ENCODE results near the gene PDSS2.
"Not testable (repeated sequence)": the region's sequence is repeated elsewhere in the genome, so short reads cannot be mapped to it uniquely, and the experiment has no call there.

The PDSS2 gene

DNA sequence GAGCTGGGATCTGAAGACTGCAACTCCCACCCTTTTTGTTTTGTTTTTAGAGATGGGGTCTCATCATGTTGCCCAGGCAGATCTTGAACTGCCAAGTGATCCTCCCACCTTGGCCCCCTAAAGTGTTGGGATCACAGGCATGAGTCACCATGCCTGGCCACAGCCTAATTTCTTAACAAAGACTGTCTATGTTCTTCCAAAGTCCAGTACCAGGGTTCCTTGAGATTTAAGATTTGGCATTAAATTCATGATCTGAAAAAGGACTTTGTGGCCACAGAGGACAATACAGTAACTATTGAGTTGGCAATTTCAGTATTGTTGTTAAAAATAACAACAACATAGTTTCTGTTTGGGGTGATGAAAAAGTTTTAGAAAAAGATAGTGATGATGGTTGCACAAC, 315.4 kb downstream of the PDSS2 start:
- no peak for DNase-seq

DNA sequence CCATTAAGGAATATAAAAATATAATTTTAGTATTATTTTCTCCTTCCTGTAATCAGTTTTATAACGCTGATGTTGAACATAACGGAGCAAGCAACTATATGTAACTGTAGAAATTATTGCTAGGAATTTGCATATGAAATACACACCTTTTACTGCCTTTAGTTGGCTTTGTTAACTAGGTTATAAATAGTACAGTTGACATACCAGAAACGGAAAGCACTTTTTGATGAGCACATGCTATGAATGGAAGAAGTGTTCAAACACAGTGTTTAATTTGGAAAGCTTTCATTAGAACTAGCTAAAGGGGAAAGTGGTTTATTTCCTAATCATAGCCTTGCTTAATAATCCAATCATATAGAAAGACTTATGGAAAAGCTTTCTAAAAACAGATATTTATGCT, 318.8 kb downstream of the PDSS2 start:
- no peak for DNase-seq

DNA sequence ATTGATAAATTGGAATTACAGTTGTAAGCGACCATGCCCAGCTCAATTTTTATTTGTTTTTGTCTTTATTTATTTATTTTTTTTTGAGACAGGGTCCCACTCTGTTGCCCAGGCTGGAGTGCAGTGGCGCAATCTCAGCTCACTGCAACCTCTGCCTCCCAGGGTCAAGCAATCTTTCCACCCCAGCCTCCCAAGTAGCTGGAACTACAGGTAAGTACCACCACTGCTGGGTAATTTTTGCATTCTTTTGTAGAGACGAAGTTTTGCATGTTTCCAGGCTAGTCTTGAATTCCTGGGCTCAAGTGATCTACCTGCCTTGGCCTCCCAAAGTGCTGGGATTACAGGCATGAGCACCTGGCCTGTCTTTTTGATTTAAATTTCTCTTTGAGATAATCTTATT, 323.0 kb downstream of the PDSS2 start:
- DNase-seq, result not testable (repeated sequence)

DNA sequence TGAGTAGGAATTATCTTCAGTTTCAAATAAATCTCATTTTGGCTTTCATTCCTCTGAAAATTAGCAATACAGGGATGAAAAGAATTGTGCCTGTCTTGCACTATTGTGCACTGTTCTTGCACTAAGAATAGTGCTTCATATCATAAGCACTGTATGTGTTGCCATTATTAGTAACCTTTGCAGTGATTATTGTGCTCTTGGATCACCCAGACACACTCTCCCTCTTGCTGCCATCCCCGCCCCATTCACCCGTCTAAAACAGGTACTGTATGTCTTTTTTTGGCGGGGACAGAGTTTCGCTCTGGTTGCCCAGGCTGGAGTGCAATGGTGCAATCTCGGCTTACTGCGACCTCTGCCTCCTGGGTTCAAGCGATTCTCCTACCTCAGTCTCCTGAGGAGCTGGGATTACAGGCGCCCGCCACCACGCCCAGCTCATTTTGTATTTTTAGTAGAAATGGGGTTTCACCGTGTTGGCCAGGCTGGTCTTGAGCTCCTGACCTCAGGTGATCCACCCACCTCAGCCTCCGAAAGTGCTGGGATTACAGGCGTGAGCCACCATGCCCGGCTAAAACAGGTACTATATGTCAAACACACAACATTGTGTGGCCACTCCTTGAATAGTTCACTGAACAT, 324.2 kb downstream of the PDSS2 start:
- DNase-seq, result not testable (repeated sequence)

DNA sequence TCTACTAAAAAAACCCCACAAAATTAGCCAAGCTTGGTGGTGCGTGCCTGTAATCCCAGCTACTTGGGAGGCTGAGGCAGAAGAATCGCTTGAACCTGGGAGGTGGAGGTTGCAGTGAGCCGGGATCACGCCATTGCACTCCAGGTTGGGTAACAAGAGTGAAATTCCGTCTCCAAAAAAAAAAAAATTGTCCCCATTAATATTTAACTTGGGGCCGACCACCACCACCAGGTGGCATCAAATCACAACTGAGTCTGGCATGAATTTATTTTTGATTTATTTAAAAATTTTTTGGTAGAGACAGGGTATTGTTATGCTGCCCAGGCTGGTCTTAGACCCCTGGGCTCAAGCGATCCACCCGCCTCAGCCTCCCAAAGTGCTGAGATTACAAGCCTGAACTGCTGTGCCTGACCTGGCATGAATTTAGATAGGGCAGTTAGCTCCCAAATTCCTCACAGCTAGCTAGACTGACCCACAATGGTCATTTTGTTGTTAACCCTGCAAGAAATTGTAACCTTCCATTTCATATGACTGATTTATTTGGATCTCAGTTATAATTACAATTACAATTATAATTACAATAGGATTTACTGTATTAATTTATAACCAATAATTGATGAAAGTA, 326.9 kb downstream of the PDSS2 start:
- peak; percentile 20 for DNase-seq

DNA sequence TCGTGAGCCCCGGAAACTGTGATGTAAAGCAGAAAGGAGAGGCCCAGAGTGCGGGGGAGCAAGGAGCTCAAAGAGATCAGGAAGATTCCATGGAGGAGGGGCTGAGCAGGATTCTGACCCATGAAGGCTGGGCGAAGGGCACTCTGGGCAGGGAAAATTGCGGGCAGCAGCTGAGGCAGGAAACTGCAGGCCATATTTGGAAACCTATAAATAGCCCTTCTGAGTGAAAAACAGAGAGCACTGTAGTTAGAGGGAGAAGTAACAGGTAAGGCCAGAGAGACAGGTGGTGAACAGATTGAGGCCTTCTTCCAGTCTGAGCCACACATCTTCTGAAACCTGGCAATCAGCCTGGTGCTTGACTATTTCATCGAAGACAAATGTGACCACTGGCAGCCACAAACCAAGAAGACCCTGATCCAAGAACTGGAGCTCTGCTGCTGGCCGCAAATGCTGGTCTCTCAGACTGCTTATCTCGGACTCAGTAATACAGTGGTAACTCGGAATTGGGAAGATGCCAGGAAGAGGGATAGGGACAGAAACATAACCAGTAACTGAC, 329.9 kb downstream of the PDSS2 start:
- DNase-seq, result no peak

DNA sequence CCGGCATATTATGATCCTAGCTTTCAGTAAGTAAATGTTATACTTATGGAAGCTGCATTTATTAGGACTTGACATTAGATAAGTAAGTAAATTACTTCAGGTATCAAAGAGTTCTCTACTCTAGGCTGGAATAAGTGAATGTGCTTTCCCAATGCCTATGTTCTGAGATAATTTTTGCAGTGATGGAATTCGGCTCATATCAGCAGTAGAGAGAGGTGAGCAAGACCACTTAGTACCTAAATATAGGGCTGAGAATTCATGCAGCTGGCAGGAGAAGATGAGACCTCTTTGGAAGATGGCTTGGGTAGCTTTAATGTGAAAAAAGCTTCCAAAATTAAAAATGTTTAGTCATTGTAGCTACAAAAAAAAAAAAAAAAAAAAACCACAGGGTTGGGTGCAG, 330.8 kb downstream of the PDSS2 start:
- no peak for DNase-seq

DNA sequence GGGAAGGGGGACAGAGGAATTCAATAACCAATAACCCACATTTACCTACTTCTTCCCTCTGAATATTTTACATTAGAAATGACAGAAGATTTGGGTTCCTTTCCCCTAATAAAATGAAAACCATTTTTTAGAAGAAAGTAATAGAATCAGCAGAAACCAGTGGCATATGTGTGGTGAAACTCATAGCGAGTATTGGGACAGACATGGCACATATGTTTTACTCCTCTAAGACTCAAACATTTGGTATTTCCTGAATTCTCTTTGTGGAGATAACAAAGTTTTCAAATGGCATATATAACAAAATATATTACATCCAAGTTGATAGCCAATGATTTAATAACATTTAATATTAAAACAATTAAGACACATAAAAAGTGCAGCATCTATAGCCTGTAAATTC, 331.2 kb downstream of the PDSS2 start:
- peak; percentile 51 for DNase-seq

DNA sequence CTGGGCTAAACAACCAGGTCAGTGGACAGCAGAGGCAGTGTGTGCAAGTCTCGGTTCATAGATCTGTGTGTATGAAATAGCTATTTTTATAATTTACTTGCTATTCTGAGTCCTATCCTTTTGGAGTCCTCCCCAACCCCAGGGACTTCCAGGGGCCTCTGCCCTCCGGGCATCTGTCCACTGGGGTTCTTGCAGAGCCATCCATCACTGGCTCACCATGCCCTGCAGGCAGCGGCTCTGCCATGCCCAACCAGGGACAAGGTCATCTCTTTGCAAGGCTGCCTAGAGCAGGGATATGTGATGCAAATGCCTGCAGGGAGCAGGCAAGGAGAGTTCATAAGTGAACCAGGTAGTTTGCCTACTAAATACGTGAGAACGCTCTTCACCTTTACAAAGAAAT, 333.6 kb downstream of the PDSS2 start:
- no peak for DNase-seq

DNA sequence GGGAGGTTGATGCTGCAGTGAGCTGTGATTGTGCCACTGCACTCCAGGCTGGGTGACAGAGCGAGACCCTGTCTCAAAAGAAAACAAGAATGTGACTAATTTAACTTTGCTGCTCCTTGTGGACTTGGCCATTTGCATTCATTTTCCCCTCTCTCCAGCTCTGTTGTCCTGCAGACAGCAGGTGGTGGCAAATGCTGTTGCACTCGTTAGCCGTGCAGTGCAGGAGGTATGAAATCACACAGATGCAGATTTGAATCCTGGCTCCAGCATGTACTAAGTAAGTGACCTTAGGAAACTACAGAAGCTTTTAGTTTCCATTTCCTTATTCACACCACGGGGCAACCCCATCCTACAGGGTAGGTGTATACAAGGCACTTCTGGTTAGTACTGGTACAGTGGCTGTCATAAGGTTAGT, 334.4 kb downstream of the PDSS2 start:
- DNase-seq, result no peak

DNA sequence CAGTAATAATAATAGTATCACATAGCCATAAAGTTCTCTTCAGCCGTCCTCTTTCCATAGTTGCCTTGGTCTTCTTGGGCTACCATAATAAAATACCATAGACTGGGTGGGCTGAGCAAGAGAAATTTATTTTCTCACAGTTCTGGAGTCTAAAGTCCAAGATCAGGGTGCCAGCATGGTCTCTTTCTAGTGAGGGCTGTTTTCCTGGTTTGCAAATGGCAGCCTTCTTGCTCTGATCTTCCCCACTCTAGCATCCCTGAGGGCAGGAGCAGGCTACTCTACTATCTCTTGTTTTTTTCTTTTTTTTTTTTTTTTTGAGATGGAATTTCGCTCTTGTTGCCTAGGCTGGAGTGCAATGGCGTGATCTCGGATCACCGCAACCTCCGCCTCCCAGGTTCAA, 335.9 kb downstream of the PDSS2 start:
- no peak for DNase-seq

DNA sequence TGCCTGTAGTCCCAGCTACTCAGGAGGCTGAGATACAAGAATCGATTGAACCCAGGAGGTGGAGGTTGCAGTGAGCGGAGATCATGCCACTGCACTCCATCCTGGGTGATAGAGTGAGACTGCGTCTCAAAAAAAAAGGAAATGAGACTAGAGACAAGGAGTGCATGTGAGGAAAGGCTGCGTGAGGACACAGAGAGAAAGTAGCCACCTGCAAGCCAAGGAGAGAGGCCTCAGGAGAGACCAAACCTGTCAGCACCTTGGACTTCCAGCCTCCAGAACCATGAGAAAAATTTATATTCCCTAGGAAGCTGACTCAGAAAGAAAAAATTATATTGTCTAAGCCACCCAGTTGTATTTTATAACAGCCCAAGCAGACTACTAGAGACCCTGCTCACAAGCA, 336.6 kb downstream of the PDSS2 start:
- no peak for DNase-seq

DNA sequence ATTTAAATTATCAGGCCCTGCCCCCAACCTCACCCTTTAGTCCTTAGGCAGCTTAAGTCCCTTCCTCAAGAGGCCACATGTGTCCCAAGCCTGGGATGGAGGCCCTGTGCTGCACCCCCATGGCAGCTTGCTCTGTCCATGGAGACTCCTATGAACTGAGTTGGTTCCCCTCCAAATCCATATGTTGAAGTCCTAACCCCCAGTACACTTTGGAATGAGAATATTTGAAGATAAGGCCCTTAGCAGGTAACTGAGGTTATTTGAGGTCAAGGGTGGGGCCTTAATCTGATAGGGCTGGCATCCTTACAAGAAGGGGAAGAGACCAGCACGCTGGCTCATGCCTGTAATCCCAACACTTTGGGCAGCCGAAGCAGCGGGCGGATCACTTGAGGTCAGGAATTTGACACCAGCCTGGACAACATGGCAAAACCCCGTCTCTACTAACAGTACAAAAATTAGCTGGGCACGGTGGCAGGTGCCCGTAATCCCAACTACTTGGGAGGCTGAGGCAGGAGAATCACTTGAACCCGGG, 337.3 kb downstream of the PDSS2 start:
- no peak for DNase-seq

DNA sequence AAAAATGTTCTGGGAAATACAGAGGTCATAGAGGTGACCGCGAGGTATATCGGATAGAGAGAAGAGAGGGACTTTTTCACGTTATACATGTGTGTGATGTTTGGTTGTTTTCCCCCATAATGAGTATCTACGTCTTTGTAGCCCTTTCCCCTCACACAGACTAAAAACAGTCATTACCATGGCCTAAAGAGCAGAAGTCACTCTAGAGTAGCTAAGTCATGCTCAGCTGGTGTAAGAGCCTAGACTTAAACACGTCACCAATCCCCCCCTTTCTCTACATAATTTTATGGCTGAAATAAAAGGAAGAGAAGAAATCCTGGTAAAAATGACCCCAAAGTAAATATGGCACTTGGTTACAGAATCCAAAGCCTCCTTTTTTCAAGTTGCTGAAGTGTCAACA, 338.1 kb downstream of the PDSS2 start:
- no peak for DNase-seq

DNA sequence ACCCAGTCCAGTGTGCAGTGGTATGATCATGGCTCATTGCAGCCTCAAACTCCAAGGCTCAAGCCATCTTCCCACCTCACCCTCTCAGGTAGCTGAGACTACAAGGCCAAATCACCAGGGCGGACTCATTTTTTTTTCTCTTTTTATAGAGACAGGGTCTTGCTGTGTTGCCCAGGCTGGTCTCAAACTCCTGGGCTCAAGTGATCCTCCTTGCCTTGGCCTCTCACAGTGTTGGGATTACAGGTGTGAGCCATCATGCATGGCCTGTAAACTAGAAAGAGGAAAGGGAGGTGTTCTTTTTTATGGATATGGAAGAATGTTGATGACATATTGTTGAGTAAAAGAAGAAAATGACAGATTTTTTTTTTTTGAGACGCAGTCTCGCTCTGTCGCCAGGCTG, 339.0 kb downstream of the PDSS2 start:
- no peak for DNase-seq

DNA sequence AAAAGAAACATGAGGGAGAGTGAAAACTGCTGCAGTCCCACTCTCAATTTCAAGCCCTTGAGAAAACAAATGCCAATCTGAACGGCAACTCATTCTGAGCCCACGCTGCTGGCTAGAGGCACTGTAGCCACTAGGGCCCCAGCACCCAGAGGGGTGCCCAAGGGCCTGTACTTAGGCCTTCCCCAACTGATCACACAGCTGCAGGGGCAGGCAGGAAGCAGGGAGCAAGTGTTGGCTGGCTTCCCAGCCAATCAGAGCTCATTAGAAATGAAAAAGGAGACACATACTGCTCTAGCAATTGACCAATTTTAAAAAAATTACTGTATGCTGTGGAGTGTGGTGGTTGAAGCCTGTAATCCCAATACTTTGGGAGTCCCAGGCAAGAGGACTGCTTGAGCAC, 340.4 kb downstream of the PDSS2 start:
- DNase-seq, result peak; percentile 18

DNA sequence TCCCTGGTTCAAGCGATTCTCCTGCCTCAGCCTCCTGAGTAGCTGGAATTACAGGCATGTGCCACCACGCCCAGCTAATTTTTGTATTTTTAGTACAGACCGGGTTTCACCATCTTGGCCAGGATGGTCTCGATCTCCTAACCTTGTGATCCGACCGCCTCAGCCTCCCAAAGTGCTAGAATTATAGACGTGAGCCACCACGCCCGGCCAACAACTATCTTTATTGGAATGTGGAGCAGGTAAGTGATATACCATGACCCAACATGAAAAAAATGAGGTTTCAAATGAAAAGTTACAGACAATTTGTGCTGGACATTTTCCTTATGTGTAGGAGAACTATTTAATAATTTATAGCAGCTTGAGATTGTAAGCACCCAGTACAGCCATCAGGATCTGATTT, 340.8 kb downstream of the PDSS2 start:
- DNase-seq, result not testable (repeated sequence)

DNA sequence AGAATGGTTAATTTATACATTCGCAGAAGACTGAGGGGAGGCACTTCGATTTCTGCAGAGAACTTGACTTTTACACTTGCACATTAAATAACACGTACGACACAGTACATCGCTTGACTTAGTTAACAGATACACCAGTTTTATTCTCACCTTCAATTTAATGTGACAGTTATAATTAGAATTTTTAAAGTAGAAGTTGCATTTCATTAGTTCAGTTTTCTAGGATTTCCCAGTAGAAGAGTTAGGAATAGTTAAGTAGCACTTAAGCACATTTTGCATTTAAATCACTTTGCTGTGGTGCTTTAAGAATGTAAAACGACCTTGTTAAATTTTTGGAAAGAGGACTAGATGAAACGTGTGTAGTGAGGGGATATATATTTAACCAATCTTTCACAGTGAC, 342.4 kb downstream of the PDSS2 start:
- no peak for DNase-seq

DNA sequence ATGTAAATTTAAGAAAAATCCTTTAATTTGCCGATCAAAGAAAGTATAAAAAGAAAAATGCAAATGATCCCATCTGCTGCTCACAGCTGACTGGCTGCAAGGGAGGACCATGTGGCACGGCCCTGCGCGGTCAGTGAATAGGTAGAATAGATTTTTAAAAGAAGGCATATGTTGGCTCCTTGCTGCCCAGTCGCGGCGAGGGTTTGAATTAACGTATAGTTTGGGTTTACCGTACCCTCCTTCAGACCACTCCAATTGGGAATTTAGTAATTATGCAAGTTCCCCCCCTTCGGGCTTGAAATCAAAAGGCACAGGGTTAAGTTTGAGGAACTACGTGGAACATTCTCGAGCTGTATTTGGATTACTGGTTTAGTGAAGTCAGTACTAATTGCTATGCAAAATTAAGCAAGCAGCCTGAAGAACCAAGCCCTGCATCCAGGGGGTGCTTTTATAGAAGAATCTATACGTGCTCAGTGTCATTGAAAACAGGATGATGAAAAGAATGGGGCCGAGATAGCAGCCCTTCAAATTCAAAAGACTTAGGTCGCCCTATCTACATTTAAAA, 343.0 kb downstream of the PDSS2 start:
- DNase-seq, result peak; percentile 21

DNA sequence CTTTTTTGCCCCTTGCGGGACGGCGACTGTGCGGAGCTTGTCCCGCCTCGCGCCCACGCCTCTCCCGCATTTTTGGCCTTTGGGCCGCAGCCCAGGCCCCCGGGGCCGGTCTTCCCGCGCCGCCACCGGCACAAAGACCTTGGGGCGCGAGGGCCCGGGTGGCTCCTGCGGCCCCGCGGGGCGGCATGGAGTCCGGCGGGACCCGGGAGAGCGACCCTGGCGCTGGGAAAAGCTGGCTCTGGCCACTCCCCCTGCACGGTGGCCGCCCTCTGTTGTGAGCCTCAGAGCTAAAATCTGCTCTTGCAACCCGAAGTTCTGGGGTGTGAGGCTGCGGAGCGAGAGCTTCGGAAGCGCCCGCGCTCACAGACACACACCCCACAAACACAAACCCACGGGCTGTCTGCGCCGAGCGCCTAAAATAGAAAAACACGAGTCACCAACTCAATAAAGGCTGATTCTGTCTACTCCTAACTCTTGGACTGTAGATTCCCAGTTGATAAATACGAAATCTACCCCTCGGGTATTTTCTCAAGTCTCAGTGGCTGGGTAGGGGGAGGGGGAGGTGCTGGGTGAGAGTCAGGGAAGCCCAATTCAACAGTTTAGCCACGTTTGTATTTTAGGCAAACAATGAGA, 343.6 kb downstream of the PDSS2 start:
- peak; percentile 48 for DNase-seq

DNA sequence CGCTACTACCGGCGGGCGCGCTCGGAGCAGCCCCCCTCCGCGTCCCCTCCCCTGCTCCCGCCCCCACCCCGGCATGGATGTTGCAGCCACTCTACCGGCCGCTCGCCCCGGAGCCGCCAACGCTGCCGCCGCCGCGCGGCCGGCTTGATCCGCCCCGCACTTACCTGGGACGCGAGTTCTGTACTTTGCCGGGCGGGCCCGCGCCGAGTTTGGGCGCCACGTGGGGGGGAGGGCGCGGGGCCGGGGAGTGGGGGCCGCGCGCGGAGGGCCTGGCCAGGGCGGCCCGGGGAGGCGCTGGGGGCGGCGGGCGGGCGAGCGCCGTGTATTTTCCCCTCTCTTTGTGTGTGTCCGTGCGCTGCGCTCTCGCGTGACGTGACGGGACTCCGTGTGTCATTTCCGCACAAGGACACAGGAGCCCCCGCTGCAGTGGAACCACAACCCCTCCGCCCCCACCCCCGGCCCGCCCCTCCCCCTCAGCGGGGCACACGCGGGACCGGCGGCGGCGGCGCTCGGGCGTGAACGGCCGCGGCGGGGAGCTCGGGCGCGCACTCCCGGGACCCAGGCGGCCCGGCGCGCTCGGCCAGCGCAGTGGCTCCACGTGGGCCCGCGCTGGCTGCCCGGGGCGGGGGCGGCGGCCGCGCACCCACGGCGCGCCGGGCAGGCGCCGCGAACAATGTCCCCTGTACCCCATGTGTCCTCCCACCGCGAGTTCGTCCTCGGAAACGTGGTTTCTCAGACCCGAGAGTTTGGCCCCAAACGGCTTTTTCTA, 344.3 kb downstream of the PDSS2 start, which contains the start of gene BEND3:
TSS of gene BEND3 (minus strand) at position 590 of the 769 bp plus-strand sequence. CDS start 16,230 bp downstream, outside the sequence.
- DNase-seq, result peak; percentile 24

DNA sequence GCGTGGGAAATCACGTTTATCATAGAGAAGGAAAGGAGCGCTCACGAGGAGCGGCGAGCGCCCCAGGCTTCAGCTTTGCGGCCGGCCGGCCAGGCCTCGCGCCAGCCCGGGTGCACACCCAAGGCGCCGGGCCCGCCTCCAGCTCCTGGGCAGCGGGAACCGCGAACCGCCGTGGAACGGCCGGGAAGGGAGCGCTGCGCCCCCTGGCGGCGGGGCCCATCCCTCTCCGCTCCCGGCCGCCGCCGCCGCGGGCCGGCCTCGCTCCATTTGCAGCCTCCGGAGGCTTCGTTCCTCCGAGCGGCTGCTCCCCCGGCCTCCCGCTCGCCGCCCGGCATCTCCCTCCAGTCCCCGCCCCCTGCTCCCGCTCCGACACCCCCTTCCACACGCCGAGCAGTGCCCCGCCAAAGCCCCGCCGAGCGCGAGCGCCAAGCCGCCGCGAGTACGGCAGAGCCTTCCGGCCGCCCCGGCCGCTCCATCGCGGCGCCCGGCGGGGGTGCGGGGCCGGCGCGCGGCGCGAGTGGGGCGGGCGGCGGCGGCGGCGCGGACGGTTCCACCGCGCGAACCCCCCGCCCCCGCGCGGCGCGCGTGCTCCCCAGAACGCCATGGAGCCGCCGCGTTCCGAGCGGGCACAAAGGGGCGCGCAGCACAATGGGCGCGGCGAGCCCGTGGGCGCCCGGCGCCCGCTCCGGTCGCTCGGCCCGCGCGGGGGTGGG, 345.0 kb downstream of the PDSS2 start:
- peak; percentile 79 for DNase-seq
